T-helper 2 cell treated with Interferon-gamma antibody and Interleukin-4, amounts not matched to agents 5 μg/mL and 100 μg/mL, for 36 hours (primary cell): ENCODE data around the gene OR1J2.

Experiments used
- DNase-seq: peaks from one replicate; pipeline ENCODE4 v3.0.0; 2021; ENCODE audit warnings: low spot score
- H3K27ac Mint-ChIP-seq: one replicate; pipeline ENCODE4 v1.8.0; 2021; ENCODE audit warnings: mild to moderate bottlenecking, mixed read lengths
- H3K27me3 Mint-ChIP-seq: one replicate; pipeline ENCODE4 v1.8.0; 2021; ENCODE audit warnings: low read depth, mixed read lengths
- H3K36me3 Mint-ChIP-seq: one replicate; pipeline ENCODE4 v1.8.0; 2021; ENCODE audit warnings: low read depth, mixed read lengths
- H3K4me1 Mint-ChIP-seq: one replicate; pipeline ENCODE4 v1.8.0; 2021; ENCODE audit warnings: low read depth, mixed read lengths
- H3K4me3 Mint-ChIP-seq: one replicate; pipeline ENCODE4 v1.8.0; 2022; ENCODE audit warnings: mild to moderate bottlenecking, moderate library complexity, mixed read lengths
- H3K9me3 Mint-ChIP-seq: one replicate; pipeline ENCODE4 v1.8.0; 2021; ENCODE audit warnings: mixed read lengths

Gene OR1J2

DNA sequence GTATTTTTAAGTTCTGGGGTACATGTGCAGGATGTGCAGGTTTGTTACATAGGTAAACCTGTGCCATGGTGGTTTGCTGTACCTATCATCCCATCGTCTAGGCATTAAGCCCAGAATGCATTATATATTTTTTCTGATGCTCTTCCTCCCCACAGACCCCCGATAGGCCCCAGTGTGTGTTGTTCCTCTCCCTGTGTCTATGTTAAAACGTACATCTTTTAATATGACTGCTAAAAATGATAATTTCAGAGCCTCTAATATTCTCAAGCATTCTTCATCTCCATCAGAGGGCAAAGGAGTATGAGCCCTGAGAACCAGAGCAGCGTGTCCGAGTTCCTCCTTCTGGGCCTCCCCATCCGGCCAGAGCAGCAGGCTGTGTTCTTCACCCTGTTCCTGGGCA is at the start of gene OR1J2:
TSS of gene OR1J2 (plus strand) at position 301 of the 400 bp plus-strand sequence. CDS start at position 301, 0 bp downstream.
- Mint-ChIP-seq H3K9me3 (no peaks in the 10 kb centered on the region), H3K27me3 (peaks cover 8% of the 10 kb centered on the region), H3K36me3 (no peaks in the 10 kb centered on the region), H3K4me3 (no peak within 1 kb of the TSS), H3K27ac (no peak within 1 kb of the TSS), H3K4me1 (no peaks in the 10 kb centered on the region)
- no peak for DNase-seq

DNA sequence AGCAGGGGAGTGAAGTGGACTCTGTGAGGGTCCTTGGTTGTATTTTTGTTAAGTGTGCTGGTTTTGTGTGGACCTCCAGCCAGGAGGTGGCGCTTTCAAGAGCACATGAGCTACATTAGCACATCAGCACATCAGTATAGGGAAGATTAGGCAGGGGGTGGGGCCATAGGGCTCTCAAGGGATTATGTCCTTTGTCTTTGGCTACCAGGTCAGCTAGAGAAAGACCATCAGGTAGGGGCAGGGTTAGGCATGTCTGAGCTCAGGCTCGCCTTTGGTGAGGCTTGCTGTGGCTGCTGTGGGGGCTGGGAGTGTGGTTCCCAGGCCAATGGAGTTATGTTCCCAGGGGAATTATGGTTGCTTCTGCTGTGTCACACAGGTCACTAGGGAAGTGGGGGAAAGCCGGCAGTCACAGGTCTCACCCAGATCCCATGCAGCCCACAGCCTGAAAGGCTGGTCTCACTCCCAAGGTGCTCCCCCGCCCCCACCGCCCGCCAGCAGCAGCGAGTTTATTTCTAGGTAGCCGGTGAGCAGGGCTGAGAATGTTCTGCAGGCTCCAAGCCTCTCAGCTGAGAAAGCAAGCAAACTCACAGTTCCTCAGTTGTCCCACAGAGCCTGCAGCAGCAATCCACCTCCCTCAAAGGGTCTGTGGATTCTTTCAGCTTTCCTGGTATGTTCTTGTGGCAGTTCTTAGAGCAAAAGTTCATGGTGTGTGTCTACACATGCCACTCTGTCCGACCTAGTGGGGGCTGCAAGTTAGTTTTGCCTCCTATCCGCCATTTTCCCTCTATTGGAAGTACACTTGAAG is 46.6 kb upstream of the OR1J2 start:
- Mint-ChIP-seq H3K9me3 (no peaks in the 10 kb centered on the region), H3K4me1 (peaks cover 8% of the 10 kb centered on the region), H3K27me3 (peaks cover 47% of the 10 kb centered on the region), H3K27ac (peak overlapping the region; percentile 89), H3K4me3 (peak overlapping the region; percentile 88), H3K36me3 (no peaks in the 10 kb centered on the region)
- peak; percentile 6 for DNase-seq

DNA sequence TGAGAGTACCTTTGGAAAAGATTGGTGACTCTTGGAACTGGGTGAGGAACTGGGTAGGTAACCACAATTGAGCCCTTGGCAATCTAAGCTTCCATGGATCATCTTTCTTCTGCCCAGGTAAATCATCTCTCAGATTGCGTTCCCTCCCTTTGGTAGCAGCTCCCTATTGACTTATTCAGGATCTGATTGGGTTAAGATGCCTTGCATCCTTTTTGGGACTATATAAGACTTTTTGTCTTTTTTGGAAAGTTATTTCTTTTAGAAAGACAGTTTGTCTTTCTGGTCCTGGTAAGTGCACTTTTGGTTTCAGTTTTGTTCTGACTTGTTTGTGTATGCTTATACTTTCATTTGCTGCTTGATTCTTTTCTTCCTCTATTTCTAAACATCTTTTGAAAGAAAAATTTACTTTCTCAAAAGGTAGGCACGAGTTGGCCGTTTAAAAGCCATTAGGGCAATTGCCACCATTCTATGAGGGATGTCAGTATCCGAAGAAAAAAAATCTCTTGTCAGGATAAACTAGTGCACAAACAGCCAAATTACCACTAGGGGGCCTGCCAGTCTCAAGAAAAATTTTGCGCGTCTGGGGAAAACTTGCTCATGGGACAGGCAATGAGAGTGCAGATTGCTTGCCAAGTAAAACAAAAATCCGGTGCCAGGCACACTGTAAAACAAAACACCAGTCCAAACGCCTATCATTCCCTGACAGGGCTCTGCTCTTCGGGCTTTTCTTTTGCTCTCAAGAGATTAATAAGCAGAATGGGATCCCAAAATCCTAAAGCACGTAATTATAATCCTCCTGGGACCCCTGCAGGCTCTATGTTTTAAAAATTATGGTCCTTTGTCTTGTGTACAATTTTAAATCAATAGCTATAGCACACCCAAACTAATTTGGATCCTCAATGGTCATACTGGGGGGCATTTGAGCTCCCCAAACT is 45.7 kb upstream of the OR1J2 start:
- H3K36me3 Mint-ChIP-seq: no peaks in the 10 kb centered on the region
- H3K9me3 Mint-ChIP-seq: no peaks in the 10 kb centered on the region
- H3K27me3 Mint-ChIP-seq: peaks cover 45% of the 10 kb centered on the region
- DNase-seq: peak; percentile 59
- peaks cover 8% of the 10 kb centered on the region for H3K4me1 Mint-ChIP-seq
- H3K27ac Mint-ChIP-seq: peak overlapping the region; percentile 89
- H3K4me3 Mint-ChIP-seq: peak overlapping the region; percentile 88

GRCh38 chr9:122466456-122466855 is 44.1 kb upstream of the OR1J2 start:
- Mint-ChIP-seq H3K9me3 (no peaks in the 10 kb centered on the region), H3K4me1 (peaks cover 8% of the 10 kb centered on the region), H3K36me3 (no peaks in the 10 kb centered on the region), H3K27me3 (peaks cover 31% of the 10 kb centered on the region), H3K4me3 (no peak overlapping the region), H3K27ac (no peak overlapping the region)
- DNase-seq: no peak

GRCh38 chr9:122468735-122469134 is 41.9 kb upstream of the OR1J2 start:
- H3K9me3 Mint-ChIP-seq: no peaks in the 10 kb centered on the region
- no peak overlapping the region for H3K4me3 Mint-ChIP-seq
- no peaks in the 10 kb centered on the region for H3K36me3 Mint-ChIP-seq
- peaks cover 10% of the 10 kb centered on the region for H3K27me3 Mint-ChIP-seq
- H3K4me1 Mint-ChIP-seq: peaks cover 8% of the 10 kb centered on the region
- H3K27ac Mint-ChIP-seq: no peak overlapping the region
- no peak for DNase-seq

DNA sequence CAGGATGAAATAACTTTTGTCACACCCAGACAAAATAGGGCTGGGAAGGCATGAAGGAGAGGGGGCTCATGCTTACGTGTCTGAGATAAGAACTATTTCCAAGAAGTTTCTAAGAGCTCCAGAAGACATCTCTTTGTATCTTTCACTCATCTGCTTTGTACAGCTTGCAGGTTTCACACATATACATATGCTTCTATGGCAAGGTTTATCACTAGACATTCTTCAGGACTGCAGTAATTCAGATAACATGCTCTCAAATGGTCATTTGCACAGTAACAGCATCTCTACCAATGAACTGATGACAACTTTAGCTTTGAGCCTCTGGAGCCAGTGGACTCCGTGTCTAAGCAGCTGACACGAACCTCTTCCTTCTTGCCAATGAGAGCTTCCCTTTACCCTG is 36.0 kb upstream of the OR1J2 start:
- DNase-seq: no peak
- Mint-ChIP-seq H3K27ac (no peak overlapping the region), H3K36me3 (no peaks in the 10 kb centered on the region), H3K27me3 (peaks cover 9% of the 10 kb centered on the region), H3K9me3 (no peaks in the 10 kb centered on the region), H3K4me1 (no peaks in the 10 kb centered on the region), H3K4me3 (no peak overlapping the region)

GRCh38 chr9:122475717-122476116 is 34.9 kb upstream of the OR1J2 start:
- no peak for DNase-seq
- Mint-ChIP-seq H3K4me3 (no peak overlapping the region), H3K36me3 (no peaks in the 10 kb centered on the region), H3K27ac (no peak overlapping the region), H3K27me3 (peaks cover 9% of the 10 kb centered on the region), H3K4me1 (no peaks in the 10 kb centered on the region), H3K9me3 (no peaks in the 10 kb centered on the region)

DNA sequence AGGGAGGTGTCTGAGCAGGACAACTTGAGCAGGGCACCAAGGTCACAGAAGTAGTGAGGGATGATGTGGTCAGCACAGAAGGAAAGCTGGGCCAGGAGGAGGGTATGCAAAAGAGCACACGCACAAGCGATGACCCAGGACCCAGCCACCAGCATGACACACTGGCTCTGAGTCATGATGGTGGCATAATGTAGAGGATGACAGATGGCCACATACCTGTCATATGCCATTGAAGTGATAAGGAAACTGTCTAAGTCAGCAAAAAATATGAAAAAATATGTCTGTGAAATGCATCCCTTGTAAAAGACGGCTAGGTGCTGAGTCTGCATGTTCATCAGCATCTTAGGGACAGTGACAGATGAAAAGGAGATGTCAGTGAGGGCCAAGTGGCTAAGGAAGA is 33.3 kb upstream of the OR1J2 start:
- Mint-ChIP-seq H3K27ac (no peak overlapping the region), H3K9me3 (no peaks in the 10 kb centered on the region), H3K27me3 (peaks cover 11% of the 10 kb centered on the region), H3K4me1 (no peaks in the 10 kb centered on the region), H3K4me3 (no peak overlapping the region), H3K36me3 (no peaks in the 10 kb centered on the region)
- DNase-seq: no peak

- Mint-ChIP-seq H3K36me3 (no peaks in the 10 kb centered on the region), H3K4me1 (no peaks in the 10 kb centered on the region), H3K4me3 (no peak within 1 kb of the TSS), H3K27me3 (peaks cover 13% of the 10 kb centered on the region), H3K9me3 (no peaks in the 10 kb centered on the region), H3K27ac (no peak within 1 kb of the TSS)
- DNase-seq: no peak
Observed at GRCh38 chr9:122477826-122478225, 32.8 kb upstream of the OR1J2 start, which contains the start of gene OR1J1. OR1J1 (minus strand) TSS chr9:122477926; CDS start chr9:122477926, 0 bp downstream.

GRCh38 chr9:122479062-122479461 is 31.5 kb upstream of the OR1J2 start:
- Mint-ChIP-seq H3K4me1 (no peaks in the 10 kb centered on the region), H3K9me3 (no peaks in the 10 kb centered on the region), H3K4me3 (no peak overlapping the region), H3K36me3 (no peaks in the 10 kb centered on the region), H3K27me3 (peaks cover 13% of the 10 kb centered on the region), H3K27ac (no peak overlapping the region)
- no peak for DNase-seq

DNA sequence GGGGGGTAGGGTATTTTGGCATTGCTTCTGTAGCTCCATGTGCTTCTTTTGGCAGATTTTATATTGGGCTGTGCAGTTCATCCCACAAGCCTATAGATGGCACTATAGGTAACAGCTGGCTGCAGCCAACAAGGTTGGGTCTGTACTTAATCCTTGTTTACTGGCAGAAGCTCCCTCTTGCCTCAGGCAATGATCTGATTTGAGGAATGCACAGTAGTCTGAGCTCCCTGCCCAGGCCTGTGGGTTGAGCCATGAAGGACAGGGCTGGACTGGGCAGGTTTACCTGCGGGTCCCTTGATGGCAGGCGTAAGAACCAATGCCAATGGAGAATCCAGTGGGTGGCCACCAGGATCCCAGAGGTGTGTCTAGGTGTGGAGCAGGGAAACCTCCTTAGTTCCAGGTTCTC is 11.7 kb upstream of the OR1J2 start:
- Mint-ChIP-seq H3K4me1 (no peaks in the 10 kb centered on the region), H3K36me3 (no peaks in the 10 kb centered on the region), H3K27ac (no peak overlapping the region), H3K27me3 (peaks cover 2% of the 10 kb centered on the region), H3K4me3 (no peak overlapping the region), H3K9me3 (no peaks in the 10 kb centered on the region)
- no peak for DNase-seq

DNA sequence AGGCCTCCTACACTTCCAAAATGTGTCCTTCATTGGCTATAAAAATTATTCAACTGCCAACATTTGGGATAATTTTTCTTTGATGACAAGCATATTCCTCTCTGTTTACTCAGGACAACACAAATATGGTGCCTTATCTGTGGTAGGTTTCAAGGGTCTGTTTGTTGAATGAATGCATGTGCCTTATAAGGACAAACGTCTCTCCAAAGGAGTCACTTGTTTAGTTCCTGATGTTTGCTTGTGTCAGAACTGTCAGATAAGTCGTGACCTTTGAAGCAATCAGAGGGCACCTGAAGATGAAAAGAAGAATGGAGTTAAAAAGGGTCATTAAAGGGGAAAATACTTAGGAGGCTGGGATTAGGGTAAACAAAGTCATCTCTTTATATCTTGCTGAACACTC is 3.6 kb upstream of the OR1J2 start:
- Mint-ChIP-seq H3K4me3 (no peak overlapping the region), H3K4me1 (no peaks in the 10 kb centered on the region), H3K36me3 (no peaks in the 10 kb centered on the region), H3K27ac (no peak overlapping the region), H3K27me3 (peaks cover 6% of the 10 kb centered on the region), H3K9me3 (no peaks in the 10 kb centered on the region)
- DNase-seq: no peak

DNA sequence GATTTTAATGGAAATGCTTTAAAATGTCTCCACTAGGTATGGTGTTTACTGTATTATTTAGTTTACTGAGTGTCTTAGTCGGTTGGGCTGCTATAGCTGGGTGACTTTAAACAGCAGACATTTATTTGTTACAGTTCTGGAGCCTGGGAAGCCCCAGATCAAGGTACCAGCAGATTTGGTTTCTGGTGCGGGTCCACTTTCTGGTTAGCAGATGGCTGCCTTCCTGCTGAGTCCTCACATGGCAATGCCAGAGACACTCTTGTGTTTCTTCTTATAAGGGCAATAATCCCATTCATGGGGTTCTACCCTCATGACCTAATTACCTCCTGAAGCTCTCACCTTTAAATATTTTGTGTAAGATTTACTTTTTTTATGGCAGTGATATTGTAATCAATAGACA is 7.6 kb downstream of the OR1J2 start:
- H3K4me3 Mint-ChIP-seq: no peak overlapping the region
- no peak overlapping the region for H3K27ac Mint-ChIP-seq
- no peak for DNase-seq
- H3K27me3 Mint-ChIP-seq: peaks cover 3% of the 10 kb centered on the region
- no peaks in the 10 kb centered on the region for H3K36me3 Mint-ChIP-seq
- no peaks in the 10 kb centered on the region for H3K9me3 Mint-ChIP-seq
- no peaks in the 10 kb centered on the region for H3K4me1 Mint-ChIP-seq

- Mint-ChIP-seq H3K4me3 (no peak within 1 kb of the TSS), H3K27ac (no peak within 1 kb of the TSS), H3K27me3 (peaks cover 3% of the 10 kb centered on the region), H3K36me3 (no peaks in the 10 kb centered on the region), H3K4me1 (no peaks in the 10 kb centered on the region), H3K9me3 (no peaks in the 10 kb centered on the region)
- DNase-seq: no peak
Observed at GRCh38 chr9:122518841-122519240, 8.2 kb downstream of the OR1J2 start, which contains the start of gene OR1J4. OR1J4 (plus strand) TSS chr9:122519141; CDS start chr9:122519141, 0 bp downstream.
